ENCODE measurements around the gene TNRC6C.

The TNRC6C gene

GRCh38 chr17:78001182-78001581 is 42.7 kb downstream of the TNRC6C start:
- no peaks in the 10 kb centered on the region for H3K36me3 ChIP-seq (ENCODE audit: insufficient read depth)
- H3K27ac ChIP-seq, result no peak overlapping the region
- peaks cover 29% of the 10 kb centered on the region; the same call in 1 of the 2 replicates for H3K79me2 ChIP-seq (ENCODE audit: insufficient read depth, low read depth)
- no peak overlapping the region for H3K4me3 ChIP-seq (IDR thresholded peaks at IDR 0.05; ENCODE audit: insufficient read depth, low read depth, low read length)
- no peak overlapping the region for H2AFZ ChIP-seq (ENCODE audit: low read depth)
- H3K4me1 ChIP-seq (ENCODE audit: low read depth, poor library complexity, severe bottlenecking), result peaks cover 11% of the 10 kb centered on the region
- no peak overlapping the region for H3K9ac ChIP-seq
- TF ChIP-seq CTCF (conservative IDR thresholded peaks at IDR 0.05; ENCODE audit: low read depth, low read length), result no peak
- no peaks in the 10 kb centered on the region for H3K27me3 ChIP-seq (ENCODE audit: insufficient read depth, low read depth)
- no peak overlapping the region for H3K4me2 ChIP-seq
- H4K20me1 ChIP-seq (ENCODE audit: insufficient read depth), result no peaks in the 10 kb centered on the region

GRCh38 chr17:78001612-78002011 is 43.1 kb downstream of the TNRC6C start:
- Histone ChIP-seq H3K36me3 (ENCODE audit: insufficient read depth) (no peaks in the 10 kb centered on the region), H3K4me3 (IDR thresholded peaks at IDR 0.05; ENCODE audit: insufficient read depth, low read depth, low read length) (no peak overlapping the region), H3K79me2 (ENCODE audit: insufficient read depth, low read depth) (peaks cover 29% of the 10 kb centered on the region; the same call in 1 of the 2 replicates), H3K27me3 (ENCODE audit: insufficient read depth, low read depth) (no peaks in the 10 kb centered on the region), H3K27ac (no peak overlapping the region), H3K4me2 (no peak overlapping the region), H4K20me1 (ENCODE audit: insufficient read depth) (no peaks in the 10 kb centered on the region), H2AFZ (ENCODE audit: low read depth) (no peak overlapping the region), H3K4me1 (ENCODE audit: low read depth, poor library complexity, severe bottlenecking) (peaks cover 11% of the 10 kb centered on the region), H3K9ac (no peak overlapping the region)
- no peak for TF ChIP-seq CTCF (conservative IDR thresholded peaks at IDR 0.05; ENCODE audit: low read depth, low read length)

GRCh38 chr17:78002166-78002565 is 43.7 kb downstream of the TNRC6C start:
- Histone ChIP-seq H3K36me3 (ENCODE audit: insufficient read depth) (no peaks in the 10 kb centered on the region), H3K4me2 (no peak overlapping the region), H3K4me1 (ENCODE audit: low read depth, poor library complexity, severe bottlenecking) (peaks cover 11% of the 10 kb centered on the region), H3K4me3 (IDR thresholded peaks at IDR 0.05; ENCODE audit: insufficient read depth, low read depth, low read length) (no peak overlapping the region), H2AFZ (ENCODE audit: low read depth) (no peak overlapping the region), H4K20me1 (ENCODE audit: insufficient read depth) (no peaks in the 10 kb centered on the region), H3K9ac (no peak overlapping the region), H3K79me2 (ENCODE audit: insufficient read depth, low read depth) (peaks cover 29% of the 10 kb centered on the region; the same call in 1 of the 2 replicates), H3K27ac (no peak overlapping the region), H3K27me3 (ENCODE audit: insufficient read depth, low read depth) (no peaks in the 10 kb centered on the region)
- no peak for TF ChIP-seq CTCF (conservative IDR thresholded peaks at IDR 0.05; ENCODE audit: low read depth, low read length)

GRCh38 chr17:78005452-78006171 is 47.1 kb downstream of the TNRC6C start:
- H2AFZ ChIP-seq (ENCODE audit: low read depth), result no peak overlapping the region
- TF ChIP-seq CTCF (conservative IDR thresholded peaks at IDR 0.05; ENCODE audit: low read depth, low read length), result no peak
- no peaks in the 10 kb centered on the region for H3K27me3 ChIP-seq (ENCODE audit: insufficient read depth, low read depth)
- 0 out of 2 replicates have a peak, but pooled peaks cover 7% of the 10 kb centered on the region for H3K79me2 ChIP-seq (ENCODE audit: insufficient read depth, low read depth)
- no peak overlapping the region for H3K27ac ChIP-seq
- no peak overlapping the region for H3K9ac ChIP-seq
- peaks cover 12% of the 10 kb centered on the region; the same call in 1 of the 2 replicates for H3K36me3 ChIP-seq (ENCODE audit: insufficient read depth)
- no peak overlapping the region for H3K4me3 ChIP-seq (IDR thresholded peaks at IDR 0.05; ENCODE audit: insufficient read depth, low read depth, low read length)
- no peaks in the 10 kb centered on the region for H3K4me1 ChIP-seq (ENCODE audit: low read depth, poor library complexity, severe bottlenecking)
- no peak overlapping the region for H3K4me2 ChIP-seq
- H4K20me1 ChIP-seq (ENCODE audit: insufficient read depth), result no peaks in the 10 kb centered on the region

All from KMS-11 (cell line).